ENCODE measurements around the gene RNF212.

The RNF212 gene

GRCh38 chr4:1087371-1087770, 26.0 kb downstream of the RNF212 start:
- no peak for DNase-seq

GRCh38 chr4:1086011-1086410, 27.4 kb downstream of the RNF212 start:
- no peak for DNase-seq

DNA sequence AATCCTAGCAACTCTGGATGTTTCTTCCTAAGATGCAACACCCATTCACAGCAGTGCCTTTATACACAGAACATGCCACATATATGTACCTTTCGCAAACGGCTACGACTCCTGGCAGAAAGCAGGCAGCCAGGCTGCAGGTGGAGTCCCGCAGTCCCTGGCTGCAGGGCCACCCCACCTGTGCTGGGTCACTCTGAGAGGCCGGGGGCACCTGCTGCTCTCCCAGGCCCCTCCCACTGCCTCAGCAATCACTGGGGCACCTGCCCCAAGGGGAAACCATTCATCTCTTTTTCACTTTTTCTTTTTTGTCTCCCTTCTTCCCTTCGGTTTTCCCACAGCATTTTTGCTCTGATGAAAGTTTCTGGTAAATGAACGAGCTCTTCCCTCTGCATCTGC, 28.0 kb downstream of the RNF212 start:
- no peak for DNase-seq

- DNase-seq, result no peak
Measured at GRCh38 chr4:1084796-1085403, 28.5 kb downstream of the RNF212 start.

DNA sequence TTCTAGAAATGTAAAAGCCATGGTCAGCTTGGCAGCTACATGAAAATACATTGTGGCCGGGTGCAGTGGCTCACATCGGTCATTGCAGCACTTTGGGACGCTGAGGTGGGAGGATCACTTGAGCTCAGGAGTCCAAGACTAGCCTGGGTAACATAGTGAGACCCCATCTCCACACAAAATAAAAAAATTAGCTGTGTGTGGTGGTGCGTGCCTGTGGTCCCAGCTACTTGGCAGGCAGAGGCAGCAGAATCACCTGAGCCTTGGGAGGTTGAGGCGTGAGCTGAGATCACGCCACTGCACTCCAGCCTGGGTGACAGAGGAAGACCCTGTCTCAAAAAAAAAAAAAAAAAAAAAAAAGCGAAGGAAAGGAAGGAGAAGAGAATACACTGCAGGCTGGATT, 29.0 kb downstream of the RNF212 start:
- DNase-seq, result no peak

DNA sequence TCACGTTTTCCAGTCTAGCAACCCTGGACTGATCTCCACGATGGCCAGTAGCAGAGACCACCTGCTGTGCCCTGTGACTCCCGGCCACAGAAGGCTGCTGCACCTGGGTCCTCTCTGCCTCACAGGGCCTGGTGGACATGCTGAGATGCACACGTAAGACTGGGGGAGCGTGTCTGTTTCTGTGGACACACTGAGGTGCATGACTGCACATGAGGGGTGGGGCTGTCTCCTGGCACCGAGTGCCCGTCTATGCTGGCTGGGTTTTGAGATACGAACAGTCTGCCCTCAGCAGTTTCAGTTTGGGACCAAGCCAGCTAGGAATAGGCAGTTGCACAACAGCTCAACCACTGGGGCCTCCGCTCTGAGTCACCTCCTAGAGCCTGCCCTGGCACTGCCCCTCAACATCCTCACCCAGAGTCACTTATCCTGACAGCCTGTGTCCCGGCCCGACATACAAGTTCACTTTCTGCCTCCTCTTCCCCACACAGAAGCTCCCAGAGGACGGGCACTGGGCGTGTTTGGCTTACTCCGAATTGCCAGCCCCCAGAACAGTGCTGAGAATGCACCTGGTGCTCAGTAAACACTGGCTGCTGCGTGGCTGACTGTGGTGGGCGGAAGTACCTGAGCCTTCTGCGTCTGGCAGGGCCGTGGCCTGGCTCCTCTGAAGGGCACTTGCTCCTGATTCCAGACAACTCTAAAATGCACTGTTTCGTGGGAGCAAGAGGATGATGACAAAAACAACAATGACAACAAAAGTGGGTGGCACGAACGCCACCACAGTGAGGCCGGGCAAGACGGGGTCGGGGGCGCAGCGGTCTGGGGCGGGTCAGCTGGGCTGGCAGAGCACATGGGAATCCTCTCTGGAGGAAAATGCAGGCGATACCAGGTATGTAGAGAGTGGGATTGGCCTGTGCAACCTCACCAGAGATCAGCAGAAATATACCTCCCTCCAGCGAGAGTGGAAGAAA, 30.9 kb downstream of the RNF212 start:
- peak; percentile 27 for DNase-seq

- DNase-seq, result no peak
Measured at GRCh38 chr4:1081689-1082040, 31.7 kb downstream of the RNF212 start.

DNA sequence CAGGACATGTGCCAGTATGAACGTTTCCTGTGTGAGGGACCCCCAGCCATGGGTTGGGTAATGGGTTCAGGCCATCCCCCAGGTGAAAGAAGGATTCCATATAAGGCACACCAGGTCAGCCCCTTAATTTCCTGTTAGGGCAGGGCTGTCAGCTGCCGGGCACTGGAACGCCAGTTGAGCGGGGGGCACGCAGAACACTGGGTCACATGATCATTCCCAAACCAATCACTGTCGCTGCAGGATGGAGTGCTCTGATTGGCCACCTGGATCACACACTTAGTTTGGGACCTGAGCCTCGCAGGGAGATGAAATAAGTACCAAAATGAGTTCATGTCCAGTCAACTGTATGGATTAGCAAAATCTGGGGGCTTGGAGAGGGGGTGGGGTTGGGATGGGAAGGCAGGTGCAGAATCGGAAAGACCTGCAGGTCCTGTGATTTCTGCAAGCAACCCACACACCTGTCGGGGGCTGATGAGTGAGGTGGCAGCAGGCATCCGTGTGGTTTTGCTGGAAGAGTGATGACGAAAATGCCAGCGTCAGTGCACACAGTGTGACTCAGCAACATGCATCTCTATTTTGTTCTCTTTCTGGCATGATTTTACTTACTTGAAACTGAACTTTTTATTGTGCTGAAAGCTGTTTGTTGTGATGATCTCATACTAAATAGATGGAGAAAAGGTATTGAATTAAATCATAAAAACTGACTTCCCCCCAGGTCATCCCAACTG, 32.2 kb downstream of the RNF212 start:
- peak; percentile 8 for DNase-seq

DNA sequence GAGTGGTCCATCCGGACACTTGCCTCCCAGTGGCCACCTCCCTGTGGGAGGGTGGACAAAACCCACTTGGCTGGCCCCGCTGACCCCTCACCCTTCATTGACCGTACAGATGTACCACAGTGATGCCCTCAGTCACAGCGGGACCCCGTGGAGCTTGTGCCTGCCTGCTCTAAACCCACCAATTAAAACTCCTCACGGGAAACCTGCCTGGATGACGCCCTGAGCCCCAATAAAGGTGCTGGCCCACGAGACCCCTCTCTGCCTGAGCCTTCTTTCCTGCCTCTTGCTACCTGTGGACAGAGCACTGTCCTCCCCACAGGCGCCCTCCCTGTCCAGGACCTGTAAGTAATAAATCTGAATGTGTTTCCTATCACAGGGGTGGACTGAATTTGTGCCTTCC, 32.9 kb downstream of the RNF212 start:
- no peak for DNase-seq

GRCh38 chr4:1079711-1080265, 33.6 kb downstream of the RNF212 start:
- no peak for DNase-seq

DNA sequence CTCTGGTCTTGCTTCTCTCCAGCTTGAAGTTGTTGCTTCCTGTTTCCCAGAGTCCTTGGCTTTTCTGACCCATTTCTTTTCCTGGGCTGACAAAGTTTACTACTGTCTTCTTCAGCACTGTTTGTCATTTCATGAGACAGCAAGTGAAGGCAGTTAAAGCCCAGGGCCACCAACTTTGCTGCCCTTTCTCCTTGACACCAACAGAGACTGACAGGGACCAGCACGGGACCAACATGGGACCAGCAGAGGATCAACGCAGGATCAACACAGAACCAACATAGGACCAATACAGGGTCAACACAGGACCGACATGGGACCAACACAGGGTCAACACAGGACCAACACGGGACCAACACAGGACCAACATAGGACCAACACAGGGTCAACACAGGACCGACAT, 34.9 kb downstream of the RNF212 start:
- DNase-seq, result no peak

DNA sequence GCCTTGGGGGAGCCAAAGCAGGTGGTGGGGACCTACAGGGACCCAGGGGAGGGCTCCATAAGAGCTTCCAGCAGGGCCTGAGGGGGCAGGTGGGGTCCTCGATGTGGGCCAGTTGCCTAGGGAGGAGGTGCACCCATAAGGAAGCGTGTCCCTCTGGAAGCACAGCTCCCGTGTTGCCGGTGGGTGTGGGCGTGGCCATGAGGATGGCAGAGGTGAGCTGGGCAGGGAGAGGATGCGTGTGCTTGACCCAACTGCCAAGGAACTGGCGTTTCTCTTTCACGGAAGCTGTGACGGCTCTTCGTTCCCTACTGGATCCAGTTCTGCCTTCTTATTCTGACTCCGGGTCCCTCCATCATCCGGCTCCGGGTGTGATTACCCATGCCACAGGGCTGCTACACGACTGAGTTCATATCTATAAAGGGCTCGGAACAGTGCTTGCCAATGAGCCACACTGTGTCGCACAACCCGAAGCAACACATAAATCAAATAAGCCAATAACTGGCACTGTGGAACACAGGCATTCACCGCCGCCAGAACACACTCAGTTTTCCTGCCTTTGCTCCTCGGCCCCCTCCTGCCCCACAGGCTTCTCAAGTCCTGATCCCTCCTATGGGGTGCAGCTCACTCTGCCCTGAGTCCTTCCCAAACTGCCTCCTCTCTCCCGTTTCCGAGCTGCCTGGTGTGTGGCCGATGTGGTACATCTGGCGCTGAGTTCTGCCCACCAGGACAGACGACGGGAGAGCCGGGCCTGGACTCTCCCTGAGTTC, 35.5 kb downstream of the RNF212 start:
- no peak for DNase-seq

GRCh38 chr4:1075809-1076699, 37.3 kb downstream of the RNF212 start:
- no peak for DNase-seq

- DNase-seq, result no peak
Measured at GRCh38 chr4:1075225-1075624, 38.1 kb downstream of the RNF212 start.

- DNase-seq, result no peak
Measured at GRCh38 chr4:1074077-1074476, 39.3 kb downstream of the RNF212 start.

DNA sequence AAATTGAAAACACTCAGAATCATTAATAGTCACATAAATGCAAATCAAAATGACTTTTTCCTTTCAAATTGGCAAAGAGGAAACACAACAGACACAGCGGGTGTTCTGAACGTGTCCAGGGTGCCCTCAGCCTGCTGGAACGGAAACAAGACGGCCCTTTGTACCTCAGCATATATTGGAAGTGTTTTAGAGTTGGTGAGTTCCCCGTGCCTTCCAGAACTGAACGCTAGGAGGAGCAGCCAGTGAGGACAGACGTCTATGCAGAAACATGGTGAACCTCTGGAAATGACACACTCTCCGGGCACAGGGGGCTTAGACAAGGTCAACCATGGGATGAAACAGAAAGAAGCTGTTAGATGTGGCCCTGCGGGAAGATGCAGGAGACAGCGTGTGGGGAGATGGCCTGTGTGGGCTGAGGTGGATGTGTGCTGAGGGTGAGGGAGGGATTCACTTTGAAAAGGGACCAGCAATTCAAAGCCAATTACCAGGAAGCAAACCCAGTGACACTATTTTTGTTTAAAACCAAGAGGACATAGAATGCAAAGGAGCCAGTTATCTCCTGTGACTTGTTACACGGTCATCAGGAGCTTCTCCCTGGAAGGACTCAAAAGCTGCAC, 40.4 kb downstream of the RNF212 start:
- DNase-seq, result peak; percentile 57

GRCh38 chr4:1069394-1069793, 44.0 kb downstream of the RNF212 start:
- DNase-seq, result no peak

GRCh38 chr4:1065732-1066131, 47.6 kb downstream of the RNF212 start:
- no peak for DNase-seq

GRCh38 chr4:1062419-1062818, 50.9 kb downstream of the RNF212 start:
- DNase-seq, result no peak

- DNase-seq, result no peak
Measured at GRCh38 chr4:1061760-1062159, 51.6 kb downstream of the RNF212 start.

DNA sequence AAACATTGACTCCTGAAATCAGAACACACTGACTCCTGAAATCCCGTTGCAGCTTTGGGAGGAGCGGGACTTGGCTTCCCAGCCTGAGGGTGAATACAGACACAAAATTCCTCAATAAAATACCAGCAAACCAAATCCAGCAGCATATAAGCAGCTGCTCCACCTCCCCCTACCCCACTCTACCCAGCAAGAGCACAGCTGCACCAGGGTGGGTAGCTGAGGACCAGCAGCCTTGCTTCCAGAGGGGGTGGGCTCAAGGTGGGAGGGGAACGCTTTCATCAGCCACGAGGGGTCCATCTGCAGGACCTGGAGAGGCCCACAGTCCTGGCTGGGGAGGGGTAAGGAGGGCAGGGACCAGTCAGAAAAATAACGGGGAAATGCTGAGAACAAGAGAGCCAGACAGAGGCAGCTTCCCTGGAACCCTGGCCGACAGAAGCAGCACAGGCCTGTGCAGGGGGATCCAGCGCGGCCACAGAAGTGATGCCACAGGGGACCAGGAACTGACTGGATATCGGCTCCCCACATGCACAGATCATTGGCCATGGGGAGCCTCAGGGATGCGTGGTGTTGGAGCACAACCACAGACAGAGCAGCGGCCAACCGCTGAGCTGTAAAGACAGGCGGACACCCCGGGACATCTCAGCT, 52.2 kb downstream of the RNF212 start:
- no peak for DNase-seq
